H1 (cell line): Measurements from ENCODE around the gene HIPK2. TPM values are rescaled to one million over a fixed set of nuclear protein-coding genes. Genes with fewer than 3 reads are reported as not detected.

ENCODE experiments used
- CTCF ChIA-PET: fragments of 300-600 bp; sonication (Branson Sonifier 250); formaldehyde crosslinking; loops from one replicate; lab custom pipeline; 2021; ENCODE audit not compliant: partially characterized antibody; lab: Charles Lee
- POLR2A ChIA-PET: fragments of 300-600 bp; sonication (Branson Sonifier 250); formaldehyde crosslinking; loops from one replicate; lab custom pipeline; 2021; ENCODE audit warnings: inconsistent platforms; ENCODE audit not compliant: partially characterized antibody; lab: Charles Lee
- DNase-seq, 2 experiments: peaks; one replicate each; pipeline versions ENCODE4 v3.0.0 to v3.0.0-alpha.2; 2010 to 2022; ENCODE audit warnings: low spot score in 2 of 2, low read depth in 1 of 2, mixed read lengths in 1 of 2
- FAIRE-seq: peaks from 2 replicates; lab custom pipeline; 2011; peaks lifted over from hg19 to GRCh38; lab: Jason Lieb, UNC
- H2AFZ ChIP-seq: 2 replicates; pipeline ENCODE4 v1.8.1; 2012; ENCODE audit warnings: low read length, inconsistent platforms
- H2AK5ac ChIP-seq: 2 replicates; pipeline ENCODE4 v1.6.1; 2013; ENCODE audit warnings: low read depth, low read length
- H2BK120ac ChIP-seq: replicated peaks from 2 replicates; pipeline ENCODE3; 2013; ENCODE audit warnings: low read depth, low read length, inconsistent platforms
- H2BK12ac ChIP-seq: 2 replicates; pipeline ENCODE4 v1.6.1; 2013; ENCODE audit warnings: low read depth, low read length
- H2BK15ac ChIP-seq: 2 replicates; pipeline ENCODE4 v1.6.1; 2013; ENCODE audit warnings: low read length
- H2BK20ac ChIP-seq: 2 replicates; pipeline ENCODE4 v1.6.1; 2013; ENCODE audit warnings: low read length
- H2BK5ac ChIP-seq: 2 replicates; pipeline ENCODE4 v1.6.1; 2013; ENCODE audit warnings: low read depth, low read length
- H3K14ac ChIP-seq: 2 replicates; pipeline ENCODE4 v1.6.1; 2013; ENCODE audit warnings: inconsistent platforms; ENCODE audit not compliant: insufficient read length
- H3K18ac ChIP-seq: 2 replicates; pipeline ENCODE4 v1.6.1; 2013; ENCODE audit warnings: low read length; ENCODE audit errors: extremely low read depth
- H3K23ac ChIP-seq: 2 replicates; pipeline ENCODE4 v1.6.1; 2013; ENCODE audit warnings: inconsistent platforms; ENCODE audit not compliant: insufficient read length
- H3K23me2 ChIP-seq: 2 replicates; pipeline ENCODE4 v1.6.1; 2013; ENCODE audit warnings: low read depth, low read length
- H3K27ac ChIP-seq: 2 replicates; pipeline ENCODE4 v1.6.1; 2011; ENCODE audit warnings: low read depth, low read length, inconsistent platforms
- H3K27me3 ChIP-seq, 4 experiments: replicated peaks in 1 of 4; 1 replicate in 1 of 4; 2 replicates in 3 of 4; pipeline versions ENCODE4 v1.6.1 to v1.8.1; 2011 to 2013; ENCODE audit warnings: low read length in 3 of 4, mild to moderate bottlenecking in 3 of 4, inconsistent platforms in 2 of 4, mixed read lengths in 2 of 4, moderate library complexity in 1 of 4; ENCODE audit not compliant: control insufficient read depth in 3 of 4, insufficient read depth in 3 of 4; ENCODE audit errors: extremely low read depth in 1 of 4
- H3K36me3 ChIP-seq, 4 experiments: 2 replicates each; pipeline versions ENCODE4 v1.6.1 to v1.8.1; 2011 to 2013; ENCODE audit warnings: mild to moderate bottlenecking in 4 of 4, low read length in 3 of 4, moderate library complexity in 2 of 4, control low read depth in 1 of 4, inconsistent platforms in 1 of 4; ENCODE audit not compliant: insufficient read depth in 4 of 4, control insufficient read depth in 2 of 4
- H3K4ac ChIP-seq: replicated peaks from 2 replicates; pipeline ENCODE3; 2013; ENCODE audit warnings: low read length, low read depth, mixed read lengths, inconsistent platforms; ENCODE audit not compliant: insufficient read length
- H3K4me1 ChIP-seq, 4 experiments: replicated peaks in 1 of 4; 1 replicate in 1 of 4; 2 replicates in 3 of 4; pipeline versions ENCODE4 v1.6.1 to v1.8.1; 2011 to 2013; ENCODE audit warnings: low read length in 3 of 4, inconsistent platforms in 2 of 4, mixed read lengths in 1 of 4; ENCODE audit not compliant: insufficient read depth in 4 of 4, control insufficient read depth in 3 of 4
- H3K4me2 ChIP-seq, 2 experiments: 2 replicates each; pipeline versions ENCODE4 v1.6.1 to v1.8.1; 2011 to 2013; ENCODE audit warnings: low read depth in 2 of 2, low read length in 2 of 2, control low read depth in 1 of 2, inconsistent platforms in 1 of 2, mild to moderate bottlenecking in 1 of 2; ENCODE audit not compliant: insufficient read depth in 1 of 2
- H3K4me3 ChIP-seq, 4 experiments: fragments of 200-600, 300-600 bp in 1 of 4; sonication (generic), shearing (Covaris generic), sonication (Bioruptor Twin) in 1 of 4; 2 replicates each; pipeline versions ENCODE4 v1.5.1 to v1.8.1; 2011 to 2016; ENCODE audit warnings: low read length in 4 of 4, low read depth in 3 of 4, control low read depth in 2 of 4, inconsistent platforms in 2 of 4, mild to moderate bottlenecking in 2 of 4, mixed read lengths in 1 of 4, moderate library complexity in 1 of 4; ENCODE audit not compliant: insufficient read depth in 2 of 4; ENCODE audit errors: extremely low read depth in 1 of 4
- H3K56ac ChIP-seq: replicated peaks from 2 replicates; pipeline ENCODE3; 2013; ENCODE audit warnings: low read depth, mild to moderate bottlenecking, mixed read lengths, low read length, inconsistent platforms; ENCODE audit not compliant: insufficient read length
- H3K79me1 ChIP-seq: 2 replicates; pipeline ENCODE4 v1.6.1; 2013; ENCODE audit warnings: low read depth, low read length, control low read depth
- H3K79me2 ChIP-seq, 2 experiments: 2 replicates each; pipeline versions ENCODE4 v1.6.1 to v1.8.1; 2012 to 2013; ENCODE audit warnings: low read length in 2 of 2, mild to moderate bottlenecking in 2 of 2, inconsistent platforms in 1 of 2; ENCODE audit not compliant: insufficient read depth in 2 of 2, control insufficient read depth in 1 of 2
- H3K9ac ChIP-seq, 4 experiments: replicated peaks in 1 of 4; 1 replicate in 1 of 4; 2 replicates in 3 of 4; pipeline versions ENCODE4 v1.6.1 to v1.8.1; 2011 to 2013; ENCODE audit warnings: low read depth in 3 of 4, low read length in 3 of 4, control low read depth in 2 of 4, mild to moderate bottlenecking in 2 of 4, moderate library complexity in 2 of 4, inconsistent platforms in 1 of 4; ENCODE audit errors: extremely low read depth in 1 of 4
- H3K9me3 ChIP-seq, 2 experiments: 2 replicates each; pipeline versions ENCODE4 v1.6.1 to v1.8.1; 2012 to 2013; ENCODE audit warnings: mild to moderate bottlenecking in 2 of 2, moderate library complexity in 2 of 2, control low read depth in 1 of 2, inconsistent platforms in 1 of 2, low read depth in 1 of 2, low read length in 1 of 2, mixed read lengths in 1 of 2; ENCODE audit not compliant: insufficient read depth in 2 of 2
- H4K20me1 ChIP-seq, 2 experiments: replicated peaks in 1 of 2; 2 replicates each; pipeline versions ENCODE3 to v1.8.1; 2011 to 2013; ENCODE audit warnings: inconsistent platforms in 2 of 2, low read length in 2 of 2, mild to moderate bottlenecking in 1 of 2; ENCODE audit not compliant: insufficient read depth in 2 of 2, control insufficient read depth in 1 of 2
- H4K5ac ChIP-seq: 2 replicates; pipeline ENCODE4 v1.6.1; 2013; ENCODE audit warnings: low read length, low read depth, mixed read lengths, inconsistent platforms; ENCODE audit not compliant: insufficient read length
- H4K8ac ChIP-seq: 2 replicates; pipeline ENCODE4 v1.8.0; 2013; ENCODE audit warnings: mild to moderate bottlenecking, moderate library complexity, low read length, inconsistent platforms; ENCODE audit not compliant: insufficient read depth; ENCODE audit errors: extremely low read depth
- H4K91ac ChIP-seq: replicated peaks from 2 replicates; pipeline ENCODE3; 2013; ENCODE audit warnings: low read length, mixed read lengths, inconsistent platforms; ENCODE audit not compliant: insufficient read length
- CTBP2 ChIP-seq: IDR thresholded peaks from 2 replicates; pipeline ENCODE4 v1.7.0; 2011; ENCODE audit warnings: borderline replicate concordance, mild to moderate bottlenecking, moderate library complexity, mixed read lengths, low read length; ENCODE audit not compliant: insufficient read depth, insufficient read length
- EGR1 ChIP-seq: IDR thresholded peaks from 2 replicates; pipeline ENCODE4 v1.6.1; 2011; ENCODE audit warnings: low read depth, low read length, borderline replicate concordance
- FOSL1 ChIP-seq: IDR thresholded peaks from 2 replicates; pipeline ENCODE4 v1.6.1; 2011; ENCODE audit warnings: mild to moderate bottlenecking, low read depth, low read length, moderate library complexity; ENCODE audit not compliant: insufficient read depth
- GTF2F1 ChIP-seq: IDR thresholded peaks from 2 replicates; pipeline ENCODE4 v1.6.1; 2012; ENCODE audit warnings: low read depth, low read length, improper control_type of control experiment, borderline replicate concordance
- KDM5A ChIP-seq: fragments of 200-600 bp; IDR thresholded peaks from 2 replicates; pipeline ENCODE4 v1.7.1; 2012; ENCODE audit warnings: mild to moderate bottlenecking, low read length, inconsistent platforms, mixed read lengths
- POLR2A ChIP-seq, 2 experiments: IDR thresholded peaks; 1 replicate in 1 of 2; 2 replicates in 1 of 2; pipeline ENCODE4 v1.6.1; 2011; ENCODE audit warnings: low read depth in 2 of 2, low read length in 2 of 2, mild to moderate bottlenecking in 2 of 2; ENCODE audit errors: control extremely low read depth in 1 of 2
- RAD21 ChIP-seq, 2 experiments: IDR thresholded peaks in 1 of 2; conservative IDR thresholded peaks in 1 of 2; 2 replicates each; pipeline ENCODE4 v1.6.1; 2011; ENCODE audit warnings: low read depth in 2 of 2, low read length in 2 of 2, improper control_type of control experiment in 1 of 2, inconsistent platforms in 1 of 2, mild to moderate bottlenecking in 1 of 2, moderate library complexity in 1 of 2
- RXRA ChIP-seq: IDR thresholded peaks from 2 replicates; pipeline ENCODE4 v1.6.1; 2011; ENCODE audit warnings: low read depth, mild to moderate bottlenecking, low read length, moderate library complexity; ENCODE audit not compliant: insufficient read depth
- SIRT6 ChIP-seq: IDR thresholded peaks from one replicate; pipeline ENCODE4 v1.7.1; 2012; ENCODE audit warnings: low read length, inconsistent platforms
- SP2 ChIP-seq: IDR thresholded peaks from 2 replicates; pipeline ENCODE4 v1.6.1; 2012; ENCODE audit warnings: mild to moderate bottlenecking, low read length, inconsistent platforms
- SP4 ChIP-seq: IDR thresholded peaks from 2 replicates; pipeline ENCODE4 v1.6.1; 2012; ENCODE audit warnings: low read length, inconsistent platforms
- TCF12 ChIP-seq: IDR thresholded peaks from 2 replicates; pipeline ENCODE4 v1.6.1; 2011; ENCODE audit warnings: low read depth, mild to moderate bottlenecking, low read length
- TEAD4 ChIP-seq: IDR thresholded peaks from 2 replicates; pipeline ENCODE4 v1.6.1; 2012; ENCODE audit warnings: low read depth, low read length, inconsistent platforms, mixed read lengths
- YY1 ChIP-seq: IDR thresholded peaks from 2 replicates; pipeline ENCODE4 v1.6.1; 2011; ENCODE audit warnings: low read depth, mild to moderate bottlenecking, low read length
- ZNF274 ChIP-seq: IDR thresholded peaks from 2 replicates; pipeline ENCODE4 v1.7.0; 2012; ENCODE audit warnings: low read length, borderline replicate concordance; ENCODE audit errors: extremely low read depth
- WGBS, 2 experiments: shearing (Covaris generic) in 1 of 2; methylation state at CpG; one replicate each; pipeline versions ENCODE4 v1.1.6 to v1.1.7; 2013 to 2015; ENCODE audit warnings: low lambda C conversion rate in 2 of 2, mixed read lengths in 2 of 2, inconsistent platforms in 1 of 2, low coverage in 1 of 2, missing lambda C conversion rate in 1 of 2; ENCODE audit not compliant: insufficient replicate concordance in 2 of 2, insufficient coverage in 1 of 2, insufficient read length in 1 of 2; ENCODE audit errors: extremely low coverage in 1 of 2, missing lambda C conversion rate in 1 of 2; 5-methylcytosine and 5-hydroxymethylcytosine counted together
- polyA plus RNA-seq, 7 experiments: library from polyadenylated mRNA; depleted of rRNA in 3 of 7; stranded (reverse) in 5 of 7; unstranded in 2 of 7; fragments of >200 nt in 5 of 7; fragments of 200-250 nt in 2 of 7; gene quantifications; 1 replicate in 5 of 7; 2 replicates in 1 of 7; 4 replicates in 1 of 7; pipeline versions ENCODE4 v1.2.1 to v1.2.3, GENCODE V29; 2011 to 2013; ENCODE audit warnings: missing spikeins in 2 of 7, mixed read lengths in 2 of 7
- total RNA-seq: library from RNA; stranded (reverse); fragmentation: NEBNext Ultra II Directional; extraction: Animal tissue kit (Norgen Biotek cat#: 25700); gene quantifications from 2 replicates; pipeline ENCODE4 v1.2.1, GENCODE V29; 2021

HIPK2 gene
- total and polyA plus RNA-seq, 2 of the 8 experiments (the other 6 are each of a cell fraction or from before 2014, with no cell fraction given): 8.3 to 24.3 TPM

DNA sequence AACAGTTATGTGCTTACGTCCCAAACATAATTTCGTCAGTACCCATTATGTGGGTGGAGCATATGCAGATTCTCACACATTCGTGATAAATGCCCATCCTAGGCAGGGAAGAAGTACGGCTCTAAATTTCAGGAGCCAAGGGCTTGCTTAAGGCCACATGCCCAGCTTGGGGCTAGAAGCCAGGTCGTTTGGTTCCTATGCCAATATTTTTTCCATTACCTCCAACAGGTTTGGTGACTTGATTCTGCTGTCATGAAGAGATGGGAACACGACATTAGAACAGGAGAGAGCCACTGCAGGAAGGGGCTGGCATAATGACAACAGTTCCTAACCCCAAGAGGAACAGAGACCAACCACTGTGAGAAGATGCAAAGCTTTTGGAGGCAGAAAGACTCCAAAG, 85.1 kb downstream of the HIPK2 start:
- H3K23ac ChIP-seq: no peak overlapping the region
- H2AK5ac ChIP-seq: no peak overlapping the region
- H3K9me3 ChIP-seq: no peaks in the 10 kb centered on the region
- H4K20me1 ChIP-seq: peaks cover 2% of the 10 kb centered on the region in 2 experiments
- H3K4me2 ChIP-seq: no peak overlapping the region
- no peak overlapping the region for H4K5ac ChIP-seq
- H2BK20ac ChIP-seq: no peak overlapping the region
- no peak overlapping the region for H4K8ac ChIP-seq
- H2BK5ac ChIP-seq: no peak overlapping the region
- no peak overlapping the region for H3K18ac ChIP-seq
- H3K9ac ChIP-seq: no peak overlapping the region; a peak in 1 of 7 replicates
- ChIA-PET POLR2A (no interaction called here), CTCF (interaction anchor here (0.7 to 1.7 kb wide), 4 partner anchors 10 to 74 kb away, joined by 3 to 4 read pairs (median 3); no protein-coding TSS in a partner anchor)
- H3K4ac ChIP-seq: no peak overlapping the region
- no peak overlapping the region for H3K14ac ChIP-seq
- no peak overlapping the region for H3K56ac ChIP-seq
- no peaks in the 10 kb centered on the region for H3K79me2 ChIP-seq
- peaks cover 0 to 7% (median 3%) of the 10 kb centered on the region in 4 experiments; a peak in 4 of 7 replicates for H3K4me1 ChIP-seq
- H3K23me2 ChIP-seq: no peaks in the 10 kb centered on the region
- H2BK120ac ChIP-seq: no peak overlapping the region
- H2BK12ac ChIP-seq: no peak overlapping the region
- 71% methylated on average over 6 of the region's 6 CpGs; no CpG with 5 or more reads in 1 of the 2 experiments for WGBS, 2 experiments
- H4K91ac ChIP-seq: no peak overlapping the region
- H2BK15ac ChIP-seq: no peak overlapping the region
- FAIRE-seq (no peak), DNase-seq (no peak)
- H3K79me1 ChIP-seq: no peaks in the 10 kb centered on the region; the same call in 1 of the 2 replicates
- H2AFZ ChIP-seq: no peak overlapping the region
- H3K36me3 ChIP-seq: no peaks in the 10 kb centered on the region
- no peak overlapping the region for H3K4me3 ChIP-seq
- no peaks in the 10 kb centered on the region for H3K27me3 ChIP-seq
- no peak overlapping the region for H3K27ac ChIP-seq
- TF ChIP-seq ZNF274: no peak
- no peak for TF ChIP-seq KDM5A
- TF ChIP-seq YY1: no peak
- no peak for TF ChIP-seq SIRT6
- no peak for TF ChIP-seq GTF2F1
- no peak for TF ChIP-seq SP2
- no peak for TF ChIP-seq POLR2A (IDR thresholded peaks at IDR 0.05; ENCODE audit: control extremely low read depth in 1 of 2, low read depth in 2 of 2, low read length in 2 of 2)
- no peak for TF ChIP-seq EGR1
- no peak for TF ChIP-seq FOSL1
- no peak for TF ChIP-seq CTBP2
- TF ChIP-seq RAD21 (IDR thresholded peaks at IDR 0.05 in 1 of 2, conservative IDR thresholded peaks at IDR 0.05 in 1 of 2; ENCODE audit: low read depth in 2 of 2, low read length in 2 of 2): no peak
- TF ChIP-seq SP4: no peak
- TF ChIP-seq TCF12: no peak
- TF ChIP-seq RXRA: no peak
- no peak for TF ChIP-seq TEAD4
